ENCODE results near the gene KIAA0753.
"Not testable (repeated sequence)": the region's sequence is repeated elsewhere in the genome, so short reads cannot be mapped to it uniquely, and the experiment has no call there.

DNA sequence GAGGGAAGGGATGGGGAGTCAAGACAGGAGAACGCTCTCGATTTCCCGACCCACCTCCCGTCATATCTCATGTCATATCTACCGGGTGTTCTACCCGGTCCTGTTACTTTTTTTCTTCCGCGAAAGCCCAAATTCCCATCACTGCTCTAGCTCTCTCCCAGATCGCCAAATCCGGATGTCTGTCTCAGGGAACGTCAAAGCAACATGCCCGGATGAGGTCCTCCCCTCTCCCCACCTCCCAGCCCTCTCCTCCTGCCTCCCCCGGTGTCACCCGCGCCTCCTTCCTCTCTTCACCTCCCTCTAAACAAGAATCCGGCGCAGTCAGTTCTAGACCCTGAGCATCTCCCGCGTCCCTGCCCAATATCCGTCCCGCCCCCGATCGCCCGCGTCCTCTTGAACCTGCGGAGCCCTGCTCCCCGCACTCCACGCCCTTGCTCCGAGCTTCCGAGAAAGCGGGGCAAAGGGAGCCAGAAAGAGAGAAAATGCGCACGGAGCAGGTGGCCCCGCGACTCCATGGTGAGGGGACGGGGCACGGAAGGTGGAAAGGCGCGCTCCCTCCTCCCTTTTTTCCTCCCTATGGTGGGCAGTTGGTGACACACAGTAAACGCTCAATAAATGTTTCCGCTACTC is 15.3 kb upstream of the KIAA0753 start:
- TF ChIP-seq POLR2A (IDR thresholded peaks at IDR 0.05; ENCODE audit: extremely low read depth, insufficient read length), result not testable (repeated sequence)
- TF ChIP-seq, protein P1, sequence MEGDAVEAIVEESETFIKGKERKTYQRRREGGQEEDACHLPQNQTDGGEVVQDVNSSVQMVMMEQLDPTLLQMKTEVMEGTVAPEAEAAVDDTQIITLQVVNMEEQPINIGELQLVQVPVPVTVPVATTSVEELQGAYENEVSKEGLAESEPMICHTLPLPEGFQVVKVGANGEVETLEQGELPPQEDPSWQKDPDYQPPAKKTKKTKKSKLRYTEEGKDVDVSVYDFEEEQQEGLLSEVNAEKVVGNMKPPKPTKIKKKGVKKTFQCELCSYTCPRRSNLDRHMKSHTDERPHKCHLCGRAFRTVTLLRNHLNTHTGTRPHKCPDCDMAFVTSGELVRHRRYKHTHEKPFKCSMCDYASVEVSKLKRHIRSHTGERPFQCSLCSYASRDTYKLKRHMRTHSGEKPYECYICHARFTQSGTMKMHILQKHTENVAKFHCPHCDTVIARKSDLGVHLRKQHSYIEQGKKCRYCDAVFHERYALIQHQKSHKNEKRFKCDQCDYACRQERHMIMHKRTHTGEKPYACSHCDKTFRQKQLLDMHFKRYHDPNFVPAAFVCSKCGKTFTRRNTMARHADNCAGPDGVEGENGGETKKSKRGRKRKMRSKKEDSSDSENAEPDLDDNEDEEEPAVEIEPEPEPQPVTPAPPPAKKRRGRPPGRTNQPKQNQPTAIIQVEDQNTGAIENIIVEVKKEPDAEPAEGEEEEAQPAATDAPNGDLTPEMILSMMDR (IDR thresholded peaks at IDR 0.05; ENCODE audit: low read depth, low read length), result not testable (repeated sequence)
- TF ChIP-seq, protein P2, sequence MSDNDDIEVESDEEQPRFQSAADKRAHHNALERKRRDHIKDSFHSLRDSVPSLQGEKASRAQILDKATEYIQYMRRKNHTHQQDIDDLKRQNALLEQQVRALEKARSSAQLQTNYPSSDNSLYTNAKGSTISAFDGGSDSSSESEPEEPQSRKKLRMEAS (IDR thresholded peaks at IDR 0.05; ENCODE audit: low read depth, low read length), result not testable (repeated sequence)

Measured in NB4 (cell line).